Left colon (tissue), 2 donors: ENCODE measurements around the gene RSPH1. TPM values are rescaled to one million over a fixed set of nuclear protein-coding genes. Genes with fewer than 3 reads are reported as not detected.

ENCODE experiments used
- ATAC-seq: fragments of 200-7000 bp; cut with Tn5 transposase; one replicate; pipeline ENCODE4 v1.9.1; 2020; ENCODE audit warnings: mild to moderate bottlenecking, moderate library complexity
- DNase-seq, 2 donors: peaks; one replicate each; pipeline ENCODE4 v3.0.0-alpha.2; 2020
- intact Hi-C, 2 donors: fragments of 100-400 bp; cut with DNase I in 1 of 2; cut with micrococcal nuclease in 1 of 2; formaldehyde crosslinking; loops; one replicate each; pipeline versions ENCODE4 v1.11.2 to v1.14.0; 2022; cut with DNase I, micrococcal nuclease
- total RNA-seq, 2 donors: library from RNA; stranded (reverse); fragmentation: NEBNext Ultra II Directional; extraction: Animal tissue kit (Norgen Biotek cat#: 25700); gene quantifications; one replicate each; pipeline ENCODE4 v1.2.1, GENCODE V29; 2021
- donor health status: DM: no; HTN: no; CAD: no.
- donor health status: DM: yes; HTN: yes; CAD: no.

The RSPH1 gene
- total RNA-seq, 2 donors from 2014 or later, result 3.3 to 7.4 TPM

DNA sequence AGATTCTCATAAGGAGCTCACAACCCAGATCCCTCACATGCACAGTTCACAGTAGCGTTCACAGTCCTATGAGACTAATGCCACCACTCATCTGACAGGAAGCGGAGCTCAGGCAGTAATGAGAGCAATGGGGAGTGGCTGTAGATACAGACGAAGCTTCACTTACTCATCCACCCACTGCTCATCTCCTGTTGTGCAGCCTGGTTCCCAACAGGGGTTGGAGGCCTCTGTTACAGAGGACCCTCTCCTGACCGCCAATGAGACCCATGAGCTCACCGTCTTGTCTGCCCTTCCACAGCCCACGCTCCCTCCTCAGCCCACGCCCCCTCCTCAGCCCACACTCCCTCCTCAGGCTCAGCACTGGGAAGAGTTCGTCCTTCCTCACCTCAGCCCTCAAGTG, 39.6 kb downstream of the RSPH1 start:
- intact Hi-C loops, result loop anchor here in 1 of 2 donors (10.0 kb wide), 1 partner anchor 62 kb away; the partner anchor contains the start of gene TMPRSS3
- ATAC-seq, result peak; percentile 25
- peak in 1 of 2 donors; percentile 26 for DNase-seq

DNA sequence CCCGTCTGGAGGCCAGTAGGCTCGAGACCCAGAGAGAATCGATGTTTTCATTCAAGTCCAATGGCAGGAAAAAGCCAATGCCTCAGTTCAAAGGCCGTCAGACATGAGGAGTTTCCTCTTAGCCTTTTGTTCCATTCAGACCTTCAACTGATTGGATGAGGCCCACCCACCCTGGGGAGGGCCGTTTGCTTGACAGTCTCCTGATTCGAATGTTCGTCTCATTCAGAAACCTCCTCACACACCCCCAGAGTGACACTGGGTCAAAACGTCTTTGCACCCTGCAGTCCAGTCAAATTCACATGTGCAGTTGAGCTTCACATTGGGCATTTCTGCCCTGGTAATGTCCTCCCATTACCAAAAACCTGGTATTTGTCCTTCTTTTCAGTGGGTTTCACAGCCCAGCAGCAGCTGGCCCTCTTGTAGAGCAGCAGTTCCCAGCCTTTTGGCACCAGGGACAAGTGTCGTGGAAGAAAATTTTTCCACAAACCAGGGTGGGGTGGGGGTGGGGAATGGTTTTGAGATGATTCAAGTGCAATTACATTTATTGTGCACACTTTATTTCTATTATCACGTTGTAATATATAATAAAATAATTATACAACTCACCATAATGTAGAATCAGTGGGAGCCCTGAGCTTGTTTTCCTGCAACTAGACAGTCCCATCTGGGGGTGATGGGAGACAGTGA, 40.1 kb downstream of the RSPH1 start:
- ATAC-seq, result no peak
- peak in 1 of 2 donors; percentile 11 for DNase-seq
- intact Hi-C loops, result loop anchor here in 1 of 2 donors (10.0 kb wide), 1 partner anchor 61 kb away; the partner anchor contains the start of gene TMPRSS3

DNA sequence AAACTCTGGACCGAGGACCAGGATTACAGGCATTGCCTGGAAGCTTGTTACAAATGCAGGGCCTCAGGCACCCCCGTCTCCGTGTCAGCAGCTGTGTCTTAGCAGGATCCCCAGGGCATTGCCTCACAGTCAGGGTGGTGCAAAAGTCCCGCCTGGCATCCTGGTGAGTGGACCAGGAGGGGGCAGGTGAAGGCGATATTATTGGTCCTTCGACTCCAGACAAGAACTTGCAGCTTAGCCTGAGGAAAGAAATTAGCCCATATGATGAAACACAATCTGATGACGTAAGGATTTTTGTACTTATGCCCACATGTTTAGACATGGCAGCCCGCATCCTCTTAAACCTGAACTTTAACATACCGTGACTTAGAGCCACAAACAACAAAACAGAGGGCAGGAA, 40.8 kb downstream of the RSPH1 start:
- ATAC-seq (no peak), DNase-seq (peak in 1 of 2 donors; percentile 21)
- intact Hi-C loops, result loop anchor here in 1 of 2 donors (10.0 kb wide), 1 partner anchor 60 kb away; the partner anchor contains the start of gene TMPRSS3

DNA sequence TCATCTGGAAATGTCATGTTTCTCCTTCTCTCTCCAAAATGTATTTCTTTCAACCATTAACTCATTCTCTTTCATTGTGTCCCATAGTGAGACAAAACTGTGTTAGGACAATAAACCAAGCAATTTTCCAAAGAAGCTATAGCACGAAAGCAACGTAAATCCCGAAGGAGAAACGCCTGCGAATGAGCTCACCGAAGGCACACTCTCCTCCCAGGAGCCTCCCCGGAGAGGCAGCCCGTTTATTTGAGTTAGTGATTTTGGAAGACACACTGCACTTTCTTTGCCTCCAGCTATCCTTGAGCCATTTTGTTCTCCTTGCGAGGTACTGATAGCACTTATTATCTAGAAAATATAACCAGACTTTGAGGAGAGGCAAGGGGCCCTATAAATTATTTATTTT, 41.2 kb downstream of the RSPH1 start:
- DNase-seq, result no peak
- no peak for ATAC-seq
- intact Hi-C loops, result loop anchor here in 1 of 2 donors (10.0 kb wide), 1 partner anchor 60 kb away; the partner anchor contains the start of gene TMPRSS3

DNA sequence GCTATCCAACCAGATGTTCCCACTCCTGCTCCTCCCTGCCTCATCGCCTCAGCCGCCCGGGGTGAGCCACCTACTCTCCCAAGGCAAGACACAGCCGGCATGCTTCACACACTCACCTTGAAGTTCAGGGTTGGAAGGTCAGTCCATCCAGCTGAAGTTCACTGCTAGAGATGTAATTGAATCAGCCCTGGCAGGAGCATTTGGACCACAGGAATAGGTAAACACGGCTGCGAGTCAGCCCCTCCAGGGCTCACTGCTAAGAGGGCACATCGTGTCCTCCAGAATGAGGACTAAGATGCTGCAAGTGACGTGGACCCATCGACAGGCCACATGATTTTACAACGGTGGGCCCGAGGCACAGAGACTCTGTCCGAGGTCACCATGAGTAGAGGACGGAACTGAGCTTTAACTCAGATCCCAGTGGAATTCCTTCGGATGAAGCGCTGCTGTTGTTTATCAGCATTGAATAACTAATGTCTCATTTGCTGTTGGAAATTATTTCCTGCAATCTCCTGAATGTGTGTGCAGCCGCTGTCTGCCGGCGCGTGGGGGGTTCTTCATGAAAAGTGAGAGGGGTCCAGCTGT, 41.9 kb downstream of the RSPH1 start:
- intact Hi-C loops, result loop anchor here in 1 of 2 donors (10.0 kb wide), 1 partner anchor 59 kb away; the partner anchor contains the start of gene TMPRSS3
- ATAC-seq (no peak), DNase-seq (no peak)

DNA sequence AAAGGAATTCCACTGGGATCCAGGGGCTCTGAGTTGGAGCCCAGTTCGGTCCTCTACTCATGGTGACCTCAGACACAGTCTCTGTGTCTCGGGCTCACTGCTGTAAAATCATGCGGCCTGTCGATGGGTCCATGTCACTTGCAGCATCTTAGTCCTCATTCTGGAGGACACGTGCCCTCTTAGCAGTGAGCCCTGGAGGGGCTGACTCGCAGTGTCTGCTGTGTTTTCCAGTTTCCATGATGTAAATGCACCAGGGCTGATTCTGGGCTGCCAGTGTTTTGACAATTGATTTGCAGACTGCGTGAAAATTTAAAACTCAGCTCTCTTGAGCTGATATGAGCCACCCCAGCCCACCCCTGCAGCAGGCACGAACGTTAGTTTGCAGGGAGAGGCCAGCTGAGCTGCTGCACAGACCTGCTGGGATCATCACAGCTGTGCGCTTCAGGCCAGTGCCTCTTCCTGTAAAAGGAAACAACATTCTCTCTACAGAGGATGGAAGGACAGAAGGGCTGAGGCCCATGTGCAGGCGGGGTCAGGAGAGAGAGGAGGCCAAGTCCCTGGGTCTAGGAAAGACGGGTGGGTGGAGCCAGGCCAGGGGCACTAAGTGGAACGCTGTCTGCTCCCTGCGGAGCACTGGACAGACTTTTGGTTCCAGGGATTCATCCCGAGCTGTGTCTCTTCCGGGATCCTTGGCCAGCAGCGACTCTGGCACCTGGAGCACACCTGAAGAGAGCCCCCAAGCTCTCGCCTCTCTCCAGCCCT, 42.6 kb downstream of the RSPH1 start:
- DNase-seq (peak in 1 of 2 donors; percentile 19), ATAC-seq (no peak)
- intact Hi-C loops, result loop anchor here in 1 of 2 donors (10.0 kb wide), 1 partner anchor 59 kb away; the partner anchor contains the start of gene TMPRSS3

DNA sequence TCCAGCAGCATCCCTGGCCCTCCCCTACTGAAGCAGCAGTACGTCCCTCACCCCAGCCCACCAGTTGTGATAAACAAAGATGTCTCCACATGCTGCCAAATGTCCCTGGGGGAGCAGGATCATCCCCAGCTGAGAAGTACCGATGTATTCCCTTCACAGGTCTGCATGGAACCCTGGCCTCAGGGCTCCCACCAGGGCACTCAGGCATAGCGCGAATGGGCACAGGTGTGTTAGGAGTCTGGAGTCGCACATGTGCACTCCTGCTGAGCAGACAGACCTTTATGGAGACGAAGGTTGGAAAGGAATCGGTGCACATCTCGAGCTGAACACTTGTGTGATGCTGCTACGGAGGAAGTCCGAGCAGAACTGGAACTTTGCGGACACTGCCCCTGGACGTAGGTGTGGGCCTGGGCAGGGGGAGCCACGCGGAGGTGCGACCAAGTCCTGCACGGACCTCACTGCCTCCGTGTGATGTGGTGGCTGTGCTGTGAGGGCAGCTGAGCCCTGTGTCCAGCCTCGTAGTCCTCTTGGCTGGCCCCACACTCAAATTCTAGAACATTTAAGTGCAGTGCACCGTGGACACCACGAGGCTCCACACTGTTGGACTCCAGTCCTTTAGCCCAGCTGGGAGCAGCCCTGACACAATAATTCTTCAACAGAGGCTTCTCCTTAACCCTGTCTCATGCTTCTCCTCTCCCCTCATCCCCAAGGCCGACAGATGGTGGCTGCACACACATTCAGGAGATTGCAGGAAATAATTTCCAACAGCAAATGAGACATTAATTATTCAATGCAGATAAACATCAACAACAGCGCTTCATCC, 43.4 kb downstream of the RSPH1 start:
- DNase-seq, result peak in 1 of 2 donors; percentile 6
- intact Hi-C loops, result loop anchor here in 1 of 2 donors (10.0 kb wide), 1 partner anchor 58 kb away; the partner anchor contains the start of gene TMPRSS3
- no peak for ATAC-seq

DNA sequence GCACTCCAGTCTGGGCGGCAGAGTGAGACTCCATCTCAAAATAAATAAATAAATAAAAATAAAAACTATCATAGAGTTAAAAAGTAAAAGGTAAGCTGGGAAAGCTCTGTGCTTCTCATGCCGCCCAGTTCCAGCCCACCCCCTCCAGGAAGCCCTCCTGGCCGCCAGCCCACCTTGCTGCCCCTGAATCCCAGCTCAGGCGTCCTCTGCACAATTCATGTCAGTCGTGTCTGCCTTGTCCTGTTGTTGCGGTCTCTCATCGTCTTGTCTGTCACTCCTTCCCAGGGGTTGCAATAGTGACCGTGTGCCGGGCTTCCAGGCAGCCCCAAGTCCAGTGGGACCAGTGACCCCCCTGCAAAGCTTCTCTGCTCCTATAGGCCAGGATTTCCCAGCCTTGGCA, 44.1 kb downstream of the RSPH1 start:
- no peak for DNase-seq
- intact Hi-C loops, result loop anchor here in 1 of 2 donors (10.0 kb wide), 1 partner anchor 57 kb away; the partner anchor contains the start of gene TMPRSS3
- no peak for ATAC-seq

DNA sequence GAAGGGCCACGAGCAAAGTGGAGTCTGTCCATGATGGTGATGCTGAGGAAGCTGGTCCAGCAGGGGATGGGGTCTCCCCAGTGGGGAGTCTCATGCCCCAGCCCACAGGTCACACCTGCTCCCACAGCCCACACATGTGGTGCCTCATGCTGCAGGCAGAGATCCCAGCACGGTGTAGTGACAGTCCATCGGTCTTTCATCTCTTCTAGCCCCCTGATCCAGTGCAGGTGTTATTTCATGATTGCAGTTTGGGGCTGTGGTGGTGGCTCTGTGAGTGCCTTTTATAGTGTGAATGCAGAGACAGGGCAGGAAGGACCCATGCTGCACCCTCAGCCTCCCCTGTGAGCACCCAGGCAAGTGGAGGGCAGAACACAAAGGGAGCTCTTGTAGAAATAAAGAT, 47.3 kb downstream of the RSPH1 start:
- DNase-seq (no peak), ATAC-seq (no peak)
- intact Hi-C loops, result no loop called here

DNA sequence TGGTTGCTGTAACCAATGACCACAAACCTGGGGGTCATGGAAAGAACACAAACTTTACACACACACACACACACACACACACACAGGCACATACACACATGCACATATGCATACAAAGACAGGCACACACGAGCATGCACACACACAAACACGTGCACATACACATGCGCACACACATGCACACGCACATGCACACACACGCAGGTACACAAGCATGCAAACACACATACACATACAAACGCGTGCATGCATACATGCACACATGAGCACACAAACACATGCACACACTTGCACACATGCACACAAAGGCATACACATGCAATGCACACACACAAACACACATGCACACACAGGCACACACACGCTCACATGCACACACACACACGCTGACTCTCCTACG, 48.3 kb downstream of the RSPH1 start:
- intact Hi-C loops, result no loop called here
- DNase-seq, result no peak
- ATAC-seq, result no peak

DNA sequence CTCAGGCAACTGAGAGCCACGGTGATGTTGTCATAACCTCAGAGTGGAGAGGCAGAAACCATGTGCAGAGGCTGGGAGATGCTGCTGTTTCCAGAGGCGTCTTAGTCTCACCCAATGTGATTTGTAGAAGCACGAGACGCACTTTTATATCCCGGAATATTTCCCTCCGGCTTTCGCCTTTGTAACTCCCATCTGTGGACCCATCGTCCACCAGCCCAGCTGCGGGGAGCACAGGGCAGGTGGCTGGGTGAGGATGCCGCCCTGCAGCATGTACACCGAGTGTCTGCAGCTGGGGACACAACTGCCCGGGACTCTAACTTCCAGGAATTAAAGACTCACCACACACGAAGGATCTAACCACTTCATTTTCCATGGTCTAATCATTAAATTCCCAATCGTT, 48.8 kb downstream of the RSPH1 start:
- ATAC-seq (no peak), DNase-seq (no peak)
- intact Hi-C loops, result no loop called here

DNA sequence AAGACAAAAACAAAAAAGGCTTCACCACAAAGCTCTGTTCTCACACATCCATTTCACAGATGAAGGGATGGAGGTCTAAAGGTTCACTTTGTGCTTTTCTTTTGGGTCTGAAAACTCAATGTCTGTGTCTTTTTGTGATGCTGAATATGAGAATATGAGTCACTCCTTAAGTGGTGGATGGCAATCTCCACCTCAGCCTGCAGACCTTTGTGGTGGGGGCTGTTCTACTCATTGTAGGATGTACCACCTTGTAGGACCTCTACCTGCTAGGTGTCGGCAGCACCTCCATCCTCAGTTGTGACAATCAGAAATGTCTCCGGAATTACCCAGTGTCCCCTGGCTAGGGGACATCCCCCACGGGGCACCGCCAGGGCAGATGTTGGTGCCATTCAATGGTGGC, 49.5 kb downstream of the RSPH1 start:
- DNase-seq (no peak), ATAC-seq (no peak)
- intact Hi-C loops, result no loop called here

DNA sequence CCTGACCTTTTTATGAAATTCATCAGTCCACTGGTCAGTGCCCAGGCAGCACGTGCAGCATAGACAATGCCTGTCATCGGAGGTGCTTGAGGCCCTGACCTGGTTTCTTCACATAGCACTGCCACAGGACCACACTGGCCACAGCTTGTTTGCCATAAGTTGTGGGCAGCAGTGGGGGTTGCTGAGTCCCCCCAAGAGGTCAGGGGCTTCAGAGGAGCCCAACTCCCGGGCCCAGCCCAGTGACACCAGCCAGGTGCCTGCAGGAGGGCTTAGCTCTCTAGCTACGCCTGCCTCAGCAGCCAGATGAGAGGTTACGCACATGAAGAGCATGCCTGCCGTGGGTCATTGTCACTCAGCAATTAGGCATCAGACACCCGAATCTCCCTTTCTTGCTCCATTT, 50.7 kb downstream of the RSPH1 start:
- intact Hi-C loops, result no loop called here
- ATAC-seq (no peak), DNase-seq (peak in 1 of 2 donors; percentile 6)

DNA sequence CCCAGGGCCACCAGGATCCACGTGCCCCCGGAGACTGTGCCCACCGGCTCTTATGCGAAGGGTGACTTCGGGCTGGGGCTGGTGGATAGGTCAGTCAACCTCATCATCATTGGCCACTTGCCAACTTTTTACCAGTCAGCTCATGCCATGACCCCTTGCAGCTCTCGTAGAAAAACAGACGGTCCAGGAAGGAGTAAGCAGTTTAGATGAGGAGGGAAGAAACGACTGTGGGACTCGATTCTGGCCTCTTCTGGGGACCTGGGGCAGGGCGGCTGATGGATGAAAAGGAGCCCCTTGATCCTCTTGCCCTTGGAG, 51.3 kb downstream of the RSPH1 start:
- no peak for DNase-seq
- intact Hi-C loops, result no loop called here
- ATAC-seq, result no peak

DNA sequence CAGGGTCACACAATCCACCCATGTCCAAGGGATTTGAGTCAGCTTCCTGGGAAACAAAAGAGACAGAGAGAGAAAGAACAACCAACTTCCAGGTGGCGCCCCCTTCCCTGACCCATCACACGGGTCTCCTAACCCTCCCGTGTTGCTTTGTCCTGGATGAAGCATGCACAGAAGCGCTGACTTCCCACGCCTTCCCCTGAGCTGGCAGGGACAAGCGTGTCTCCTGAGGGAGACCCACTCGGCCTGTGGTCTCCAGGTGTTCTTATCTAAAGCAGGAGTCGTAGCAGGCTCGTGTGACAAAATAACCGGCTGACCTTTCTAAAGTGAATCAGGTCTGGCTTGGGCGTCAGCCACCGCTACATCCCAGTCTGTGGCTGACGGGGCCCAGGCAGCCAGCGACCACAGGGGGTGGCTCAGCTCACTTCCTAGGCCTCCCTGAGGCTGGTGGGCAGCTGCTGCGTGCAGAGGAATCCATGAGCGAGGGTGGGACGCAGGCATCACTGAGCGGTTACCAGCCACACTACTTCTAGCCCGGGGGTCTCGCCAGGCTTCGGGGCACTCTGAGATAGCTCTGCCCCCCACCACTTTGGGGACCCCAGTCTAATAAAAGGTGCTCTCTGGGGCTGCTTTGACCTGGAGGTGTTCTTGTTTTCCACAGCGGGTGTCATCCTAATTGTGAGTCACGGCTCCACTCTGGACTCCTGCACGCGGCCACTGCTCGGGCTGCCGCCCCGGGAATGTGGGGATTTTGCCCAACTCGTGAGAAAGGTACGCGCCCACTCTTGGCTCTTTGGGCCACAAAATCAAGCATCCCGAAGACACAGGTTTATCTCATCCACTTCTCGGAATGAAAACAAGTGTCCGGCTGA, 51.9 kb downstream of the RSPH1 start:
- intact Hi-C loops, result no loop called here
- ATAC-seq, result no peak
- peak in 1 of 2 donors; percentile 14 for DNase-seq

DNA sequence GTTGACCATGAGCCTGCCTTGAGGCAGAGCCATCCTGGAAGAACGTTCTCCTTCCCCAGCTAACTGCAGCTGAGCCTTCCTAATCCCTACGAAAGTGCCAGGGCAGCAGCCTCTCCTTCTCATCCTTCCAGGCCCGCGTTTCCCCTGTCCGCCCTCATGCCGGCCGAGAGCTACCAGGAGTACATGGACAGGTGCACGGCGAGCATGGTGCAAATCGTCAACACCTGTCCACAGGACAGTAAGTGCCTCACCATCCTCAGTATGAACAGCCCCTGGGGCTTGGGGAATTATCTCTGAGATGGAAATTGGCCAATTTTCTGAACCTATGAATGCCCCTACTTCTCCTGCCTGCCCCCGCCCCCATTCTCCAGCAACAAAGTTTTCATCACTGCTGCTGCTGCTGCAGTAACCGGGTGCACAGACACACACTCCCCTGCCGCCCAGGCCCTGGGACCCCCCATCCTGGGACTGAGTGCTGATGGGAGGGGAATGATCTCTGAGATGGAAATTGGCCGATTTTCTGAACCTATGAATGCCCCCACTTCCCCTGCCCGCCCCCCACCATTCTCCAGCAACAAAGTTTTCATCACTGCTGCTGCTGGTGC, 52.7 kb downstream of the RSPH1 start:
- DNase-seq (peak in 1 of 2 donors; percentile 17), ATAC-seq (no peak)
- intact Hi-C loops, result no loop called here

DNA sequence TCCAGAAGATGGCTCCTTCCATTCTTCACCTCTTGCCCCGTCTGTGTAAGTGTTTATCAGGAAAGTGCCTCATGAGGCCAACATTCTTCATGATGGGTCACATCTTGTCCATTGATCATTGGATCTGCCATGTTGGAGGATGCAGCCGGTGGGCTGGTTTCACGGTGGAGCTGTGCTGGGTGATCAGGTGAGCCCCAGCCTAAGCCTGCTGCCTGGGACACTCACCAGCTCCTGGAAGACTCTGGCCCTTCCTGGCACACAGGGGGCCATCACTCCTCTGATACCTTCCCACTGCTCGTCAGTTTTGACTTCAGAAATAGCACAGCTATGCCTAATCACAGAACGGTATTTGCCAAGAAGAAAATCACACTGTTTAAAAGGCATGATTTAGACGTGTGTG, 54.1 kb downstream of the RSPH1 start:
- ATAC-seq, result no peak
- no peak for DNase-seq
- intact Hi-C loops, result no loop called here
